Measurements from ENCODE around the gene HEXA. TPM values are rescaled to one million over a fixed set of nuclear protein-coding genes. Genes with fewer than 3 reads are reported as not detected.

The HEXA gene
- polyA plus RNA-seq, 2 of the 4 experiments (the other 2 are of a cell fraction), result 112 to 148 TPM

- no peak for ATAC-seq
- Histone ChIP-seq H3K9me3 (no peaks in the 10 kb centered on the region), H3K4me1 (peaks cover 5% of the 10 kb centered on the region; the same call in 1 of the 3 replicates), H3K4me3 (no peak overlapping the region), H3K4me2 (no peak overlapping the region), H3K27ac (no peak overlapping the region)
- FAIRE-seq, result no peak
- POLR2A ChIA-PET, result interaction anchor here (0.9 kb wide), 1 partner anchor 109 kb away, joined by 3 read pairs; no protein-coding TSS in a partner anchor
- 77% methylated on average over 2 of the region's 2 CpGs for WGBS (ENCODE audit: missing lambda C conversion rate)
- no peak for DNase-seq (ENCODE audit: low read depth in 1 of 2, low spot score in 1 of 2)
- TF ChIP-seq HOXB5 (CRISPR knock-in tag; IDR thresholded peaks at IDR 0.05), result no peak
- CTCF ChIA-PET, result interaction anchor here (1.5 to 1.7 kb wide), 3 partner anchors 9 to 168 kb away, joined by 3 to 5 read pairs (median 4); no protein-coding TSS in a partner anchor
Measured at GRCh38 chr15:72368325-72368724, 7.5 kb downstream of the HEXA start.

- no peak for DNase-seq (ENCODE audit: low read depth in 1 of 2, low spot score in 1 of 2)
- Histone ChIP-seq H3K4me3 (no peak overlapping the region), H3K4me2 (no peak overlapping the region), H3K27ac (no peak overlapping the region), H3K9me3 (no peaks in the 10 kb centered on the region), H3K4me1 (no peaks in the 10 kb centered on the region)
- POLR2A ChIA-PET, result interaction anchor here (1.0 kb wide), 1 partner anchor 10 kb away, joined by 3 read pairs; the partner anchor contains the start of gene HEXA
- 95% methylated on average over 1 of the region's 1 CpG for WGBS (ENCODE audit: missing lambda C conversion rate)
- CTCF ChIA-PET, result interaction anchor here (0.6 to 1.1 kb wide), 3 partner anchors 25 to 166 kb away, joined by 3 to 4 read pairs (median 3); no protein-coding TSS in a partner anchor
- TF ChIP-seq MYC (IDR thresholded peaks at IDR 0.05; ENCODE audit: borderline replicate concordance, low read length) (no peak), HOXA7 (CRISPR knock-in tag; IDR thresholded peaks at IDR 0.05) (no peak), USF2 (IDR thresholded peaks at IDR 0.05) (no peak), PHF8 (IDR thresholded peaks at IDR 0.05; ENCODE audit: borderline replicate concordance, low read depth) (no peak), ELK1 (IDR thresholded peaks at IDR 0.05; ENCODE audit: low read depth, low read length) (no peak), ZFP36 (IDR thresholded peaks at IDR 0.05; ENCODE audit: borderline replicate concordance, partially characterized antibody) (no peak), RNF2 (IDR thresholded peaks at IDR 0.05; ENCODE audit: borderline replicate concordance, low read depth) (no peak), FOXS1 (CRISPR knock-in tag; IDR thresholded peaks at IDR 0.05) (no peak), FOSL2 (IDR thresholded peaks at IDR 0.05) (no peak), FOSL2 (CRISPR knock-in tag; IDR thresholded peaks at IDR 0.05) (no peak), CTCF (IDR thresholded peaks at IDR 0.05) (no peak), EHMT2 (IDR thresholded peaks at IDR 0.05; ENCODE audit: low read depth) (no peak), POLR2AphosphoS2 (conservative IDR thresholded peaks at IDR 0.05; ENCODE audit: low read length) (no peak), HMGXB4 (CRISPR knock-in tag; IDR thresholded peaks at IDR 0.05; ENCODE audit: borderline replicate concordance) (no peak), FOSB (CRISPR knock-in tag; IDR thresholded peaks at IDR 0.05) (no peak), PBX3 (IDR thresholded peaks at IDR 0.05) (no peak), RARB (CRISPR knock-in tag; IDR thresholded peaks at IDR 0.05) (no peak), BCL3 (IDR thresholded peaks at IDR 0.05) (no peak), ATOH8 (CRISPR knock-in tag; IDR thresholded peaks at IDR 0.05; ENCODE audit: low read depth) (no peak), MAZ (IDR thresholded peaks at IDR 0.05; ENCODE audit: borderline replicate concordance, low read depth, low read length) (no peak)
- FAIRE-seq, result no peak
- no peak for ATAC-seq
Measured at GRCh38 chr15:72365844-72366243, 10.0 kb downstream of the HEXA start.

Measured in A549 (cell line).